Measurements from ENCODE around the gene PRR4.

Gene PRR4, protein sequence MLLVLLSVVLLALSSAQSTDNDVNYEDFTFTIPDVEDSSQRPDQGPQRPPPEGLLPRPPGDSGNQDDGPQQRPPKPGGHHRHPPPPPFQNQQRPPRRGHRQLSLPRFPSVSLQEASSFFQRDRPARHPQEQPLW

DNA sequence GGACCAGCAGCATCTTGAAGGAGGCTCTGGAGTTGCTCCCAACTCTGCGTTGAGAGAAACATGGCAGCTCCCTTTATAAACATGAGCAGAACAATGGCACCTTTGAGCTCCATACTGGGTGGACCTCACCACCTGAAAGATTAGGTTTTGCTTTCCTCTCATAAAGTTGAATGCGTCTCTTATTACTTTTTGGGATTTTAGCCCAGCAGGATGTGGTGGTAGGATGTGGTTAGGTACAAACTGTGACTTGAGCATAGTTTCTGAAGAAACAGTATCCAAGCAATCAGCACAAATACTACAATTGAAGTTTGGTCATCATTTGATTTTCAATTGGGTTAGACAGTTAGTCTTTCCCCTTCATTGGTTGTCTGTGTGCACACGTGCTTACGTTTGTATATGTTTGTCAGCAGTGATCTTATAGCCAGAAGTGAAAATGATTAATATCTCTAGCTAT lies at the start of gene PRR4:
PRR4 (minus strand) TSS at position 51 of the 454 bp plus-strand sequence; CDS start at position 13, 38 bp downstream.
- FAIRE-seq: no peak

DNA sequence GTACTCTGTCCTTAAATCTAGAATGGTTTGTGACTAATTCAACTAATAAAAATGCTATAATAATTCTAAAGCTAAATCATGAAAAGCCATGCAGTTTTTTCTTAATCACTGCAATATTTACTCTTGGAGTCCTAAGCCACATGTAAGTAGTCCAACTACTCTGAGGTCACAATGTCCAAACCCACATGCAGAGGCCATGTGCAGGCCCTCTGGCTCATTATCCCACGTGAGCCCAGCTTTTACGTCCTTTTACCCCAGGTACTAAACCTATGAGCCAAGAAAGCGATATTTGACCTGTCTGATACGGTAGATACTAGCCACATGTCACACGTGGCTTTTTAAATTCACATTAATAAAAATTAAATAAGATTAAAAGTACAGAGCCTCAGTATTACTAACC lies 47.6 kb upstream of the PRR4 start:
- no peak for FAIRE-seq

DNA sequence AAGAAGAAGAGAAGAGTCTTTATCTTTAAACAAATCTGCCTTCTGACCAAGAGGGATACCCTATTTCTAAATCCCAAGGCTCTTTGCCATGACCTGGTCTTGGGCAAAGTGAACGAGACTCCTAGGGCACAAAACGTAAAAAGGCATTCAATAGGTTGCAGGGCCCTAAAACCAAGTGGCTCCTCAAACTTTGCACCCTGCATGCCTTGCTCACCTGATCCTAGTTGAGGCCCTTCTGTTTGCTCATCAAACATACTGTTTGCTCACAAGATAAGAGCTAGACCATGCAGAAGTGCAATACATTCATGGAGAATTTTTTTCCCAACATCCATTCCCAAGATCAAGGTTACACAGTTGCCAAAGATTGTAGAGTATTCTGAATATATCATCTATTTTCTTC lies 42.7 kb upstream of the PRR4 start:
- FAIRE-seq: no peak

DNA sequence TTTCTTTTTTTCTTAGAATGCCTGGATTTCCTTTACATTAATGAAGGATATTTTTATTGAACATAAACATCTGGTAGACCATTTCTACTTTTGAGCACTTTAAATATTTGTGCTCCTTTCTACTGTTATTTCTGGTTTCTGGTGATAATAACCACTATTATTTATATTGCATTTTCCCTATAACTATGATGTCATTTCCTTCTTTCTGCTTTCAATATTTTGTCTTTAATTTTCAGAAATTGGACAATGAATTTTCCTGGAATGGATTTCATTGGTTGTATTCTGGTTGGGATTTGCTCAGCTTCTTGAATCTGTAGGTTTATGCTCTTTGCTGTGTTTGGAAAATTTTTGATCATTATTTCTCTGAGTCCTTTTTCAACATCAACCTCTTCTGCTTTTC lies 40.0 kb upstream of the PRR4 start:
- no peak for FAIRE-seq

DNA sequence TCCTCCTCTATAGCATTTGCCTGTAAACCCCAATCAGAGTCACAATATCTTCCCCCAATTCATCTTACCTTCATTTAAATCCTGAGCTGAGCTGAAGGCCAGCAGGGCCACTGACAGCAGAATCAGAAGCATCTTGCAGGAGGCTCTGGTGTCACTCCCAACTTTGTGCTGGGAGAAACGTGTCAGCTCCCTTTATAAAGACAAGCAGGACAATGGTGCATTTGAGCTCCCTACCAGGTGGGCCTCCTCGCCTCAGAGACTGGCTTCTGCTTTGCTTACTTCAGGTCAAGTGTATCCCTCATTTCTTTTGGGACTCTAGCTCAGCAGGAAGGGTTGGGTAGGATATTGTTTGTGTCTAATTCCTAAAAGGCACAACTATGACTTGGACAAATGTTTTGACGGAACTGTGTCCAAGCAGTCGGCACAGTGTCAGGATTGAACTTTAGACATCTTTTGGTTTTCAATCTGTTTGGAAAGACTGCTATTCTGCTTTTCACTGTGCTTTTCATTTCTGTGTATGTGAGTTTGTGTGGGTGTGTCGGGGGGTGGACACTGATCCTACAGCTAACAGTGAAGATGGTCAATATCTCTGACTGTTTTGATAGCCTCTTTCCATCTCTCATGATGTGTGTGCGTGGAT lies 34.9 kb upstream of the PRR4 start, which contains the start of gene PRH1:
PRH1 (minus strand) TSS at position 170 of the 640 bp plus-strand sequence; CDS start at position 132, 38 bp downstream.
- FAIRE-seq: no peak

DNA sequence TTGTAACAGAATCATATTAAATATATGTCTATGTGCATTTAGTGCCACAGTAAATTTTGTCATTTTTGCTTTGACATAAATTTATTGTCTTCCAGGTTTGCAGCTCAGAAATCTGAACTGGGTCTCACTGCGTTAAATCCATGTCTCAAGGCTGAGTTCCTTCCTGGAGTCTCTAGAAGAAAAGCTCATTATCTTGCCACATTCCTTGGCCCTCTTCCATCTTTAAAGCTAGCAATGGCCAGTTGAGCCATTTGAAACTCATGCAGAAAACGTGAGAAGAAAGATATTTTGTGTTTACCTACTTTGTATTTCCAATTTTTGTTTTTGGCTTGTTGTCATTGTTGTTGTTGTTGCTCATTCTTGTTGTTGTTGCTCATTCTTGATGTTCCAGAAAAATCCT lies 24.1 kb upstream of the PRR4 start:
- FAIRE-seq: no peak

DNA sequence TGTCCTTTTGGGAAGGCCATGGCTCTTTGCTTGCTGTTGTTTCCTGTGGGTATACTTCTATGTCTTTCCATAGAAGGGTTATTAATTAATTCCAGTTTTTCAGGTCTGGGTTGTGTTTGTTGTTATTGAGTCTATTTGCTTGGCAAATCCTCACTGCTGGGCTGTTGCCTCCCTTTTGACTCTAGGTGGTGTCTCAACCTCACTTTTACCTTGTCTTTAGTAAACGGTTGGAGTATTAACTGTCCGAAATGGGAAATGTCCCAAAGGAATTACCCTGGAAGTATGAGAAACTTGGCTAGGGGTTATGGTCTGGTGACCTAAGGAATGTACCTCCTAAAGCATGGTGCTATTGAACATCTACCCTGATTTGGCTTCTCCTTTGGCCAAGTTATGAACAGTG lies 18.1 kb upstream of the PRR4 start:
- FAIRE-seq: no peak

DNA sequence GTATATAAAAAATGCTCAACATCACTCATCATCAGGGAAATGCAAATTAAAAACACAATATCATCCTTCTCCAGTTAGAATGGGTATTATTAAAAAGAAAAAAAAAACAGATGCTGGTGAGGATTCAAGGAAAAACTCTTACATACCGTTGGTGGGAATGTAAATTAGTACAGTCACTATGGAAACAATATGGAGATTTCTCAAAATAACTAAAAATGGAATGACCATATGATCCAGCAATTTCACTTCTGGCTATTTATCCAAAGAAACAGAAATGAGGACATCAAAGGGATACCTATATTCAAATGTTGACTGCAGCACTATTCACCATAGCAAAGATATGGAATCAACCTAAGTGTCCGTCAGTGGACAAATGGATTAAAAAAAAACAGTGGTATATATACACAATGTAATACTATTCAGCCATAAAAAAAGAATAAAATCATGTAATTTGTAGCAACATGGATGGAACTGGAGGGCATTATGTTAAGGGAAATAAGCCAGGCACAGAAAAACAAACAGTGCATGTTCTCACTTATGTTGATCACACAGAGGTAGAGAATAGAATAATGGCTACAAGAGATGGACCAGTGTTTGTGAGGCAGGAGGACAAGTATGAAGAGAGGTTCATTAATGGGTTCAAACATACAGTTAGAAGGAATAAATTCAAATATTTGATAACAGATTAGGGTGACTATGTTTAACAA lies 14.4 kb upstream of the PRR4 start:
- FAIRE-seq: no peak

DNA sequence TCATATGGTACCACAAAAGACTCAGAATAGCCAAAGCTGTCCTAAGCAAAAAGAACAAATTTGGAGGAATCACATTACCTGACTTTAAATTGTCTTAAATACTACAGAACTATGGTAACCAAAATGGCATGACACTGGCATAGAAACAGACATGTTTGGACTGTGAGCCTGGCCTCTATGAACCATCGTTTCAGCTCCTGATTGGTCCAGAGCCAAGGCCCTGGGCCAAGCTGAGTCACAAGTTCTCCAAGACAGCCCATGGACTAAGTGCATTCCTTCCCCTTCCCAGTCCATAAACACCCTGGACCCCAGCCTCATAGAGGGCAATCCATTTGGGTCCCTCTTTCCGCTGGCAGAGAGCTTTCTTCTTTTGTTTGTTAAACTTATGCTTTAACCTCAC lies 12.1 kb upstream of the PRR4 start:
- no peak for FAIRE-seq

DNA sequence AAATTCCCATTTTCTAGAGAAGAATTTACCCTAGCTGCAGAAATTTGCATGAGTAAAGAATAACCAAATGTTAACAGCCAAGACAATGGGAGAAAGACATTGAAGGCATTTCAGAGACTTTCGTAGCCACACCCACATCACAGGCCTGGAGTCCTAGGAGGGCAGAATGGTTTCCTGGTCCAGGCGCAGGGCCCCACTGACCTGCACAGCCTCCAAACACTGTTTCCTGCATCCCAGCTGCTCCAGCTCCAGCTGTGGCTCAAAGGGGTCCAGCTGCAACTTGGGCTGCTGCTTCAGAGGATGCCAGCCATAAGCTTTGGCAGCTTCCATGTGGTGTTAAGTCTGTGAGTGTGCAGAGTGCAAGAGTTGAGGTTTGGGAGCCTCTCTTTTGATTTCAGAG lies 6.5 kb upstream of the PRR4 start:
- FAIRE-seq: no peak

DNA sequence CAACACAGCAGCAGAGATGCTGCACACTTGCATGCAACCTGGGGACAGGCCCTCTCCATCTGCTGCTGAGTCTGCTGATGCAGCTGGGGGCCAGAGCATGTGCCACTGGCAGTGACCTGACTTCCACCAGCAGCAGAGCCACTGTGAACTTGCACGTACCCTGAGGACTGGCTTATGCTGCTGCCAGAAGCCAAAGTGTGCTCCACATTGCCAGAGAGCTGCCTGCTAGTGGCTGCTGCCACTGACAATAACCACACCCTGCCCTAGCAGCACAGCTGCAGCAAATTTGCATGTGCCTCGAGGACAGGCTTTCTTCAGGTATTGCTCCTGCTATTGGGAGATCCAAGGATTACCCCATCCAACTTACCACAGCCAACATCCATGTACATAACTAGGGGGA lies 4.5 kb upstream of the PRR4 start:
- FAIRE-seq: no peak

DNA sequence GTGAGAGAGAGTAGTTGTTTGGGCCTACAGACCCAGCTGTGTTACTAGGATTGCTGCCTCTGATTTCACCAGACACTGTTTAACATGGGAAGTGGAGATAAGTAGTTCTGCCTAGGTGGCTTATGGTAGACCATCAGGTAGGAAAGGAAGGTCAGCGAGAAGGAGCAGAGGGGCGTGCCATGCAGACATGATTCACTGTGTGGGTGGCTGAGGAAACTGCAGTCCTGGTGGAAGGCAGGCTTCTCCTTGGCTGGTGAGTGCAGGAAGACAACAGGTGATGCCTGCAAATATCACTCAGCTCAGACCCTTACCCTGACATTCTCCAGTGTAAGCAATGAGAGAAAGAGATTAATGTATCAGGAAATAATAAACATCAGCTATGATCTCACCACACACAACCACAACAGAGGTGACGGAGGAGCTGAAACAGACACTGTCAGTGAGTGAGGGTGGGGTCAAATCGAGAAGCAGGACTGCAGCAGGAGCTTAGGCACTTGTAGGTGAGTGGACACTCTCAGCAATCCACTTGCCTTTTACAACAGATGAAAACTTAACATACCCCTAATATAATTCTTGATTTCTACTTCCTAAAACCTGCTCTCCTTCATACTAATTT lies 2.1 kb upstream of the PRR4 start:
- no peak for FAIRE-seq

DNA sequence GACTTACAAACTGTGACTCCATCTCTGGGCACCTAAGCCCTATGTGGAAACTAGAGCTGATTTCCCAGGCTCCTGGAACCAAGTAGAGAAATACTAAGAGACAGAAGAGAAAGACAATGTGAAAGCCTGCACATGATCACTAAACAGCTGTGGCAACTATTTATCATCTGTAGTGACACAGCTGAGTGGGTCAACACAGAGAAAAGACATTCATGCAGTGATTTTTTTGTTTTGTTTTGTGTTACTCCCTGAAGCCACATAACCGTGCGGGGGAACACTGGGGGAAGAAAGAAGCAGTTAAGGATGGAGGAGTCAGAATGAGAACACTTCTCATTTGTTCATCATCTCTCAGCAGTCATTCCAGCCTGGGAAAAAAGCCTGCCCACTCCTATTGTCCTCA lies 1.5 kb downstream of the PRR4 start:
- no peak for FAIRE-seq

DNA sequence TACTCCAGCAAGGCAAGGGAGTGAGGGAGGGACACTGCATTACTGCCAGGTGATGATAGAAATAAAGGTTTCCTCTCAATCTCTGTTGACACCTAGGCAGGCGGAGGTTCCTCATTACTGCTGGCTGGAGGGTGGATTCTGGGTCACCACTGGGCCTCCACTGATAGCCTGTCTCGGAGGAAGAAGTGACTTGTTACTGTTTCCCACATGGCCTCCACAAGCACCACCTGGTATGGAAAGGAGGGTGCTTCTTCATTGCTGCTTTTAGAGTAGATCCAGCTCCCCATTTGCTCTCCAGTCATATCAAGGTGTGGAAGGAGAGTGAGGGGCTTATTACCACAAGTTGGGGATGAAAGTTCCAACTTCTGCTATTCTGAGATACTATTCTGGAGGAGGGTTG lies 6.4 kb downstream of the PRR4 start:
- FAIRE-seq: no peak

DNA sequence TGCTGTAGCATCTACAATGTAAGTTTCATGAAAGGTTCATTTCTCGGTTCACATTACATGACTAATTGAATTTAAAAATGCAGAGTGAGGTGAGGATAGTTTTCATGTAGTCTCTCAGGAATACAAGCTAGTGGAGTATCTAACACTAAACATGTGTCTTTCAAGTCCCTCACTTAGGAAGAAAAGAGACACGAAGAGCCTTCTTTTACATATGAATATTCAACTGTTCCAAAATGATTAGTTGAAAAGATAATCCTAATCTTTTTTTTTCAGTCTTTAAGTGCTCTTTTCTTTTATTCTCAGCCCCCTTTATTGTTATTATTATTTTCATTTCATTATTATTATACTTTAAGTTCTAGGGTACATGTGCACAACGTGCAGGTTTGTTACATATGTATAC lies 10.8 kb downstream of the PRR4 start:
- no peak for FAIRE-seq

DNA sequence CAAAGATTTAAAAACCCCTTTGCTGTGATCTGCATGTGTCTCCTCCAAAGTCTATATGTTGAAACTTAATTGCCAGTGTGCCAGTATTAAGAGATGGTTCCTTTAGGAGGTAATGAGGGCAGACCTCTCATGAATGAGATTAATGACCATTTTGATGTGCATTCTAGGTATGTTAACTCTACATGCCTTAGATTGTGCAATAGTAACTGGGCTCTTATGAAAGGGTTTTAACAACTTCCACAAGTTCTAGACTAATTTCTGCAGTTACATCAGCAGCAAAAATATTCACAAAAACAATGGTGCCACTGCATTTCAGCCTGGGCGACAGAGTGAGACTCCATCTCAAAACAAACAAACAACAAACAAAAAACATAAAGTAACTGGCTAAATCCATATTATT lies 19.3 kb downstream of the PRR4 start:
- FAIRE-seq: no peak

DNA sequence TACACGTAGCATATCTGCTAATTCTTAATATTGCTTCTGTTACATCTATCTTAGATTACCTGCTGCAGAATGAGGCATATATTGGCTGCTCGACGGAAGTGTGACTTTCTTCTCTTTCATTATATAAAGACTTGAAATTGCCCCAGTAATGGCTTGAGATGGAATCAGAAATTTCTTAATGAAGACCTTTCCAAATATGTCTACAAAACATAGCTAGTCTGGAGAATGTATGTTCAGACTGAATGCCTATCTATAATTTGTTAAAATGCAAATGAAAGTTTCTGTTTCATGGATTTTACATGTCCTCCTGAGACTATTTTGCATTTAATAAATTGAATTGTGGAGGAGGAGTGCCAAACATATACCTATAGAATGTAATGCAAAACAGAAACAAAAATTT lies 23.0 kb downstream of the PRR4 start, which contains the start of gene TAS2R10:
TAS2R10 (minus strand) TSS at position 101 of the 400 bp plus-strand sequence; CDS start at position 12, 89 bp downstream.
- no peak for FAIRE-seq

DNA sequence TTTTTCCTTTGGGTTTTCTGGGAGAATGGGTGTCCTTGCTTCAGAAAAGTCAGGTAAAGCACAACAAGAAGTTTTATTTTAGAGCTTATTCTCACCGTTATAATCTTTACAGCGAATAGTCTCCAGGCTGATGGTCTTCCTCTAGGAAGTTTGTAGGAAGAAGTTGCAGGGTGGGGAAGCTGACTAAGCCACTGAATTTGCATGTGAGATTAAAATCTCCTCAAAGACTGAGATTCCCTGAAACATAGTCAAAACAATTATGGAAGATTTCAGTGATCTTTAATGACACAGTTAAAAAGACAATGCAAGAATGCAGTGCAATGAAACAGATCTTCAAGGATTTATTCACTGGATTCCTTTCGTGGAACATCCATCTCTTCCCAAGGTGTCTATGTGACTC lies 24.3 kb downstream of the PRR4 start:
- no peak for FAIRE-seq

DNA sequence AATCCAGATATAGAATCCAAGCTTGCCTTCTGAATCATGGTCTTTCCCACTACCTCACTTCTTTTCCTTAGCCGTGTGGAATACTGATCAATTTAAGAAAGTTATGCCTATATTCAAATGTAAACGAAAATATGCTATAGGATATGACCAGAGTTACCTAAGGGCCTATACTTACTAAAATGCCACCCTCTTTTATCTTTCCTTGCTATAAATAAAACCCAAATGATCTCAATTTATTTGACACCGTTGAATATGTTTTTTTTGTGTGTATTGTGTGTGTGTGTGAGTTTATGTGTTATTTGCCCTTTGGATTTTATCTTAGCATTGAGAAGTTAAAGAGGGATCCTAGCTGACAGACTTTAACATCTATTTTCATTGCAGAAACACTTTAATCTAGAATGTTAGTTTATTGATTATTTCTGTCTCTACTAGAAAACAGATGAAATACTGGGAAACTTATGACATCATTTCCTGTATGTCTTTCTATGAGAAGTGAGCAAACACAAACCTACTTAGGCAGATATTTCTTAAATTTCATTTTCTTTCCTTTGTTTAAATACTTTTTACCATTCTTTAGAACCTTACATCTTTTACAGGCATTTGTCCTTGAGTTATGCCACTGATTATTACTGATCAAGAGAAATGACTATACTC lies 37.3 kb downstream of the PRR4 start:
- no peak for FAIRE-seq

DNA sequence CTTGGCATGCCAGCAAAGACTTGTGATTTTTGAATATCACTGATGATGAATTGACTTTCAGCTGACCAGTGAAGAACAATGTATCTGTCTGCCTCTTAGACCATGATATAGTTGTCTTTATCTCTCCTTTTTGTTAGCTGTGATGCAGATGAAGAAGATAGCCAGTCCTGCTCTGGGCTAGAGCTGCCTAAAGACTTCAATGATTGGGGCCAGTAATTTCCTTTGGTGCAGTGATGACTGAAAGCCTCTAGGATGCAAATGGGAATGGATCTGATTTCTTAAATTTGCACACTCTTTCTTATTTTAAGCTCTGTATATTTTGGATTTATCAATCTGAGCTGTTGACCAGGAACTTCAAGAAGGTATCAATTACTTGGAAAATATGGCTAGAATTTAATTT lies 39.2 kb downstream of the PRR4 start, which contains the start of gene TAS2R9:
TAS2R9 (minus strand) TSS at position 101 of the 400 bp plus-strand sequence; CDS start at position 8, 93 bp downstream.
- no peak for FAIRE-seq

DNA sequence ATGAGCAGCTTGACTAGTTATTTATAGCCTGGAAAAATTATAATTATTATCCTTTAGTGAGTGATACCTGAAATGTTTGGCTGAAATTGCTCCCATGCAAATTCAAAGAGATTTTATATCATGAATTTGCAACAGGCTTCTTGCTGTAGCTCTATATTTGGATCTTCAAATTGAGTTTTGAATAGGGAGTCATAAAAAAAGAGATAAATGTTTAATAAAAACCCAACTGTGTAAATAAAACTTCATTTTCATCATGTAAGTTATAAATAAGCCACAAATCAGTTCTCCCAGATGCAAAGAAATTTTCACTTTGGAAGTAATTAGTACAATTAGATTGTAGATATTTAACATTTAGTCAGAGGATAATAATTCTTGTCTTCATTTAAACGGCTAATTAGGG lies 42.1 kb downstream of the PRR4 start, which contains the start of gene TAS2R8:
TAS2R8 (minus strand) TSS at position 101 of the 400 bp plus-strand sequence. CDS start 306 bp downstream, outside the sequence.
- FAIRE-seq: no peak

DNA sequence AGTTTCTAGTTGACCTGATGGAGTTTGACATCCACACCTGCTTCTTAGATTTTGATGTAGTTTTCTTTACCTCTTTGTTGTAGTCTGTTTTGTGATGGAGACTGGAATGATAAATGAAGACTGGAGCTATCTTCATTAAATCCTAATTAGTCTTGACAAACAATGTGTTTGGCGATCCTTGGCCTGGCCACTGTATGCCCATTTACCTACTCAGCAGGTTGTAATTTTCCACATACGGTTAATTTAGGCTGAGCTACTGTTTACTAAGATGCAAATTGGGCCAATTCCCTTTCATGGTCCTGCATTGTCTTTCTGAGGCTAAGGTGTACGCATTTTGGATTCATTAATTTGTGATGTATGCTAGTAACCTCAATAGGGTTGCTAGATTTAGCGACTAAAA lies 46.7 kb downstream of the PRR4 start, which contains the start of gene TAS2R7:
TAS2R7 (minus strand) TSS at position 41 of the 400 bp plus-strand sequence. CDS start 57 bp downstream, outside the sequence.
- no peak for FAIRE-seq

DNA sequence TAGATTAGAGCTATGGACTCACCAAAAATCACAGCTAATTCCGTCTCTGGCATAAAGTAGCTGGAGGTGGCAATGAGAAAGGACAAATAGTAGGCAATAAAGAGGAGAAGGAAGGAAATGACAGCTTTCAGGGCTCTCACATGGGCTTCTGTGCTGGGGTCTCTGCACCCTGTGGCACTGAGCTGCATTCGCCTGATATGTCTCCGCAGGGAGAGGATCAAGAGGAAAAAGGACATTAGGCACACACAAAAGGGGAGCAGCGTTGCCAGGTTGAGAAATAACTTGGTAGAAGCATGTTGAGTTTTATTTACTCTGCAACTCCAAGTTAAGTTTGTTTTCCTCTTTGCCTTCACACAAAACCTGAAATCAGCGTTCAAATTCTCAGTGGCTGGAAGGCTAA lies 47.5 kb downstream of the PRR4 start:
- no peak for FAIRE-seq
